Stimulated activated naive B cell treated with anti-CD40 and anti-IgM and Interleukin-4, amounts not matched to agents 10 μg/mL and 1 μg/mL and 100 μg/mL, for 72 hours (primary cell): ENCODE measurements around the gene PRRT1B.

Experiments
- ATAC-seq, 2 donors: fragments of 150-1000 bp; cut with Tn5 transposase; replicated peaks; 2 replicates each; pipeline ENCODE4 v1.10.0; 2021; ENCODE audit warnings: moderate library complexity in 1 of 2
- DNase-seq: peaks from one replicate; pipeline ENCODE4 v3.0.0; 2021
- H3K27ac Mint-ChIP-seq: one replicate; pipeline ENCODE4 v1.8.0; 2022; ENCODE audit warnings: mild to moderate bottlenecking, mixed read lengths
- H3K27me3 Mint-ChIP-seq, 2 donors: one replicate each; pipeline ENCODE4 v1.8.0; 2022; ENCODE audit warnings: mixed read lengths in 2 of 2
- H3K36me3 Mint-ChIP-seq, 2 donors: one replicate each; pipeline ENCODE4 v1.8.0; 2022; ENCODE audit warnings: mixed read lengths in 2 of 2, mild to moderate bottlenecking in 1 of 2
- H3K4me1 Mint-ChIP-seq, 2 donors: one replicate each; pipeline ENCODE4 v1.8.0; 2022; ENCODE audit warnings: mixed read lengths in 2 of 2, mild to moderate bottlenecking in 1 of 2
- H3K4me3 Mint-ChIP-seq, 2 donors: one replicate each; pipeline ENCODE4 v1.8.0; 2022; ENCODE audit warnings: mild to moderate bottlenecking in 2 of 2, mixed read lengths in 2 of 2, moderate library complexity in 1 of 2
- H3K9me3 Mint-ChIP-seq, 2 donors: one replicate each; pipeline ENCODE4 v1.8.0; 2022; ENCODE audit warnings: mixed read lengths in 2 of 2, mild to moderate bottlenecking in 1 of 2

PRRT1B gene

DNA sequence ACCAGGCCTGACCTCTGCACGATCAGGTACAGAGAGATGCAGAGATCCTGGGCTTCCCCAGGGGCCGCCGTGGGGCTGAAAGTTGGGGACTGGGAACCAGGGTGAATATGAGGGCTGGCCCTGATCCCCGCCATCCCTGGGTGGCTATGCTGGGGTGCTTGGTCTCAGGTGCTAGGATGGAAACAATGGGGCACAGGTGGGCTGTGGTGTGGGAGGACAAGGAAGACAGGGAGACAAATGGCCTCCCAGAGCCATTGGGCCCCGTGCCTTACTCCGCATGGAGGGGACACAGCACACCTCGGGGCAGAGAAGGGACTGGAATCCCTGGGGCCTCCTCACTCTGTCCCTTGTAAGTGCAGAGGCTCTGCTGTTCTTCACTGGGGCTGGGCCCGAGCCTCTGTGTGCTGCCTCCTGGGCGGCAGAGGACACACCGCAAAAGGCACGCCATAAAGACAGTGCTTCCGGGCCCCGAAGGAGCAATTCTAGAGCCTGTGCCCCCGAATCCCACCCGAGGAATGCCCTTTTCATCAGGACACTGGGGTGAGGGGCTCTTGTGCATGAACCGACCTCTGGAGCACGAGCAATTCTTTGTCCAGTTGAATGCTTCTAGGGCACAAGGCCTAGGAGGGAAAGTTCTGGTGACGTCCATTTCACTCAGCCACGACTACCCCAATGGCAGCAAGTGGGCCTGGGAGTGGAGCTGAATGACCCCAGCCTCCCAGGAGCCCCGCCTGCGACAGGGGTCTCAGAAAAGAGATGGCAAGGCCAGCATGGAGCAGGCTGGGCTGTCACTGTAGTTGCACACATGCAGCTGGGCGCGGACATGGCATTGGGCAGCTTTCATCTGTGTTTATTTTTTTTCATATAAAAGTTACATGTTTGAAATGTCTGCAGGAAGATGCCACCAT is 30.9 kb downstream of the PRRT1B start:
- H3K36me3 Mint-ChIP-seq: peaks cover 45 to 83% of the 10 kb centered on the region in 2 donors
- ATAC-seq: no peak
- H3K4me3 Mint-ChIP-seq: peak overlapping the region in 1 of 2 donors; percentile 55
- peaks cover 27 to 38% of the 10 kb centered on the region in 2 donors for H3K4me1 Mint-ChIP-seq
- no peaks in the 10 kb centered on the region for H3K9me3 Mint-ChIP-seq
- H3K27me3 Mint-ChIP-seq: no peaks in the 10 kb centered on the region
- DNase-seq: no peak
- H3K27ac Mint-ChIP-seq: peak overlapping the region; percentile 75

DNA sequence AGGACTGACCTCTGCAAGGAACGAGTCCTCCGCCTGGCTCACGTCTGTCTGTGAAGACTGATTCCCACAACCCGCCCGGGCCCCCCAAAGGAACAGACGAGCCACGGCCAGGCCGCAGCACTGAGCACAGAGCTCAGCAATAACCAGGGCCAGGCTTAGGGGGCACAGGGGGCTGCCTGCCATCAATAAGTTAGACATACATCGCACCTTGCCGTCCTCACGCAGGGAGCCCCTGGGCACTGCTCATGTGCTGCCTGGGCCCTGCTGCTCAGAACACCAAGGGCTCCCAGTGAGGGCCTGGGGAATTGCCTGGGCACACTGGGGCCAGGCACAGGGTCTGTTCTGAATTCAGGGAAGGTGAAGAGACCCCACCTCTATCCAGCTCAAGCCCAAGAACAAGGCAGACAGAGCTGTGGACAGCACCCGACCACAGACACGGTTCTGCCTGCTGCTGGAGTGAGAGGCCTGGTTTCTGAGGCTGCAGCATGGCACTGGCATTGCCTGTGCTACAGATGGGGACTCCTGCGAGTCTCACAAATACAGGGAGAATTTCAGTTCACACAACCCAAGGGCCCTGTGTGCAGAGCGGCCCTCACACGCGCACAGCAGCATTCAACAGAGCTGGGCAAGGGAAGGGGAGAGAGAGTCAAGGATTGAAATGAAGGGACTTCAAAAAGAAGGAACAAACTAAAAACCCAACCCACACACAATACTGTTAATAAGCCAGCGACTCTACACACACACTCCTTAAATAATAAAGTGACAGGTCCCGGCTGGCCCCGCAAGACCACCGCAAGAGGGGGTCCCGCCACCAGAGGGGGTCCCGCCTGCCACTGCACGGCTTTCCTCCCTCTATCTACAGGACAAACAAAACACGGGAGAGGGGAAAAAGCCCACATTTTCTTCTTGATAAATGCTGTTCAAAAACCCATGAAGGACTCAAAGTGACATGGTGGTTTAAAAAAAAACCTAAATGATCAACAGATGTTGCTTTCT is 32.0 kb downstream of the PRRT1B start:
- ATAC-seq (no peak), DNase-seq (no peak)
- Mint-ChIP-seq H3K4me3 (peak overlapping the region; percentile 47 to 52), H3K27ac (peak overlapping the region; percentile 92), H3K36me3 (peaks cover 49 to 89% of the 10 kb centered on the region in 2 donors), H3K27me3 (no peaks in the 10 kb centered on the region), H3K9me3 (no peaks in the 10 kb centered on the region), H3K4me1 (peaks cover 27 to 38% of the 10 kb centered on the region in 2 donors)

DNA sequence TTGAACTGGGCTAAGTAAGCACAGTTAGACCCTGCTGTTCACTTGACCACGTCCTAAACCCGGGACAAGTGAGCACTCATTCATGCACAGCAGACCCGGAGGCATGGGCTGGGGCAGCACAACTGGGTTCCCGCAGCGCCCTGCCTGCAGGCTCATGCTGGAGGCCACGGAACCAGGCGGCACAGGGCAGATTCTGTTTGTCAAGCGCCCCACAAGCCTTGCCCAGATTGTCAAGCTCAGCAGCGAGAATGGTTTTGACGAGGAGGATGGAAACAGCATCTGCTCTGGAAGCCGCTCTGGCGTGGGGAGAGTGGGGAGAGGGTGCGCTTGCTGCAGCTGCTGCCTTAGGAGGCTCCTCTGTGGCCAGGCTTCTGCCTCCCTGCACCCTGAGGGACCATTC is 32.7 kb downstream of the PRRT1B start:
- DNase-seq: no peak
- no peak for ATAC-seq
- H3K27me3 Mint-ChIP-seq: no peaks in the 10 kb centered on the region
- H3K9me3 Mint-ChIP-seq: no peaks in the 10 kb centered on the region
- peaks cover 50 to 90% of the 10 kb centered on the region in 2 donors for H3K36me3 Mint-ChIP-seq
- H3K27ac Mint-ChIP-seq: peak overlapping the region; percentile 92
- H3K4me3 Mint-ChIP-seq: peak overlapping the region; percentile 52 to 67
- peaks cover 27 to 38% of the 10 kb centered on the region in 2 donors for H3K4me1 Mint-ChIP-seq

DNA sequence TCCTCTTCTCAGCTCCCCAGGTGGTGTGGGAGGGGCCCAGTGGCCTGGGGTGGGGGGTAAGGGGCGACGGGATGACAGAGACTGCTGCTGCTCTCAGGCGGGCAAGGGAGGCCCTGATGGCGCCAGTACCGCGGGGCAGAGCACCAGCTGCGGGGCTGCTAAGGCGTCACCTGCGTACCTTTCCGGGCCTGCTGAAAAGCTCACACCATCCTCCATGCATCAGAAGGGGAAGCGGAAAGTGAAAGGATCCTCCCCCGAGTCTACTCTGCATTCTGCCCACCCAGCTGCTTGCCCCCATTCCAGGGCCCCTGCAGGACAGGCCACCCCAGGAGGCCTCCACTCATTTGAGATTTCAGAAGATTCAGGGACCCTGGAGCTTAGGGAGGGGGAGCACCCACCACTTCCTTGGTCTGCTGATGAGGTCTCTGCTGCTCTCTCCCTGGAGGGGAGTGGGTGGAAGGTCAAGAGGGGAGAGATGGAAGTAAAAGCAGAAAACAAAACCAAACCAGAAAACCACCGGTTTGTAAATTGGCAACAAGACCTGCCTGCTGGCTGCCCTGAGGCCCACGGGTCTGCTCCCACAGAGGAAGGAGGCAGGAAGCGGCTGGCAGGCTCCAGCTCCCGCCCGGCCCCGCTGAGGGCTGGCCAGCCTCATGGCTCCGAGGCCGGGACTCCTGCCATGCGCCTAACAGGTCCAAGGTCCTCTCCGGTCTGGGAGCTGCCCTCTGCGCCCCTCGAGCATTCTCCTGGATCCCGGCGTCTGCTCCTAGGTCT is 33.6 kb downstream of the PRRT1B start:
- Mint-ChIP-seq H3K27me3 (no peaks in the 10 kb centered on the region), H3K36me3 (peaks cover 58 to 94% of the 10 kb centered on the region in 2 donors), H3K27ac (peak overlapping the region; percentile 92), H3K4me1 (peaks cover 31 to 43% of the 10 kb centered on the region in 2 donors), H3K4me3 (peak overlapping the region; percentile 67 to 70), H3K9me3 (no peaks in the 10 kb centered on the region)
- ATAC-seq: peak; percentile 90 to 92
- DNase-seq: peak; percentile 74

DNA sequence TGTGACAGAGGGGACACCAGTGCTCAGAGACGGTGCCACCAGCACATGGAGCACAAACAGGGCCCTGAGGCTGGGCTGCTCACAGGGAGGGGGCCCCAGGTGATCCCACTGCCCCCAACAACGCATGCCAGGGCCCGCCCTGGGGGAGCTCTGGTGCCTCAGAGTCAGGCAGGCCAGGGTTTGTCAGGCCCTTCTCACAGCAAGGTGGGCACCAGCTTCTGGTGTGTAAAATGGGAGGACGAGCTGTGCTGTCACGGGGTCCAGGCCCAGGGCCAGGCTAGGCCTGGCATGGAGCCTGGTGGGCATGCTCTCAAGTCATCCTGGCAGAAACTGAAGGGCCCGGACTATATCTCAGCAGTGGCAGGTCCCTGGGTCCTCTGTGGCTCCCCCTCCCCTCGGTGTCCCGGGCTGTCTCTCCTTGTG is 34.5 kb downstream of the PRRT1B start:
- no peak for ATAC-seq
- peak overlapping the region; percentile 60 to 67 for H3K4me3 Mint-ChIP-seq
- no peak for DNase-seq
- H3K27me3 Mint-ChIP-seq: no peaks in the 10 kb centered on the region
- peaks cover 31 to 43% of the 10 kb centered on the region in 2 donors for H3K4me1 Mint-ChIP-seq
- H3K27ac Mint-ChIP-seq: peak overlapping the region; percentile 92
- peaks cover 64 to 86% of the 10 kb centered on the region in 2 donors for H3K36me3 Mint-ChIP-seq
- no peaks in the 10 kb centered on the region for H3K9me3 Mint-ChIP-seq

DNA sequence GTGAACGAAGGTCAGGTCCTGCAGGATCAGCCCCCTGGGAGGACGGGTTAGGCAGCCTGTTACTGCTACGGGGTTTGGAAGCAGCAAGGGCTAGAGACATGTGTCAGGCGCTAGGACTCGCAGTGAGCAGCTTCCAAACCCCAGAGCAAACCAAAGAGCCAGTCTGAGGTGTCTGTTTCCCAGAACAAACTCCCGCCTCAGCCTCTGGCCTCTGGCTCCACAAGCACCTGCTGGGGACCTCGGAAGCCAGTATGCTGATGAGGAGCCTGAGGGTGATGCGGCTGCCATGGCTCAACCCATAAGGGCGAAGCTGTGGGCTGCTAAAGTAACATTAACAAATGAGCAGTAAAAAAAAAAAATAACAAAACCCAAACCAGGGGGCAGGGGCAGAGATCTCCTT is 35.0 kb downstream of the PRRT1B start:
- Mint-ChIP-seq H3K4me3 (peak overlapping the region; percentile 52 to 67), H3K4me1 (peaks cover 32 to 47% of the 10 kb centered on the region in 2 donors), H3K27ac (peak overlapping the region; percentile 92), H3K9me3 (no peaks in the 10 kb centered on the region), H3K27me3 (no peaks in the 10 kb centered on the region), H3K36me3 (peaks cover 67 to 85% of the 10 kb centered on the region in 2 donors)
- ATAC-seq (no peak), DNase-seq (no peak)

DNA sequence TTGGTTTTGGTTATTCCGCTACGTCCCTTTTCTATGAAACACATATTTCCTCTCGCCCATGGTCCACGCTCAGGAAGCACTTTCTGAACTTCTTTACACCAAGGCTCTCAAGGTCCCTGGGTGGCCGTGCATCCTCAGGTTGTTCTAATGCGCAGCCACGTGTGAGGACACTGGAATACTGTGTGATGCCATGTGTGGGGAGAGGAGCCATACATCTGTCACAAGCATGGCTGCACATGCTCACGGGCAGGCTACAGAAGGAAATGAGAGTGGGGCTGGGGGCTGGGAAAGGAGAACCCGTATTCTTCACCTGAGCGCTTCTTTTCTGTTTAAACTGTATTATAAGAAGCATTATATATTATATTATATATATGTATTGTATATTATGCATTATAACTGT is 36.7 kb downstream of the PRRT1B start:
- Mint-ChIP-seq H3K27me3 (no peaks in the 10 kb centered on the region), H3K36me3 (peaks cover 75 to 88% of the 10 kb centered on the region in 2 donors), H3K27ac (peak overlapping the region; percentile 53), H3K4me1 (peaks cover 47 to 64% of the 10 kb centered on the region in 2 donors), H3K4me3 (no peak overlapping the region), H3K9me3 (no peaks in the 10 kb centered on the region)
- ATAC-seq (no peak), DNase-seq (no peak)

DNA sequence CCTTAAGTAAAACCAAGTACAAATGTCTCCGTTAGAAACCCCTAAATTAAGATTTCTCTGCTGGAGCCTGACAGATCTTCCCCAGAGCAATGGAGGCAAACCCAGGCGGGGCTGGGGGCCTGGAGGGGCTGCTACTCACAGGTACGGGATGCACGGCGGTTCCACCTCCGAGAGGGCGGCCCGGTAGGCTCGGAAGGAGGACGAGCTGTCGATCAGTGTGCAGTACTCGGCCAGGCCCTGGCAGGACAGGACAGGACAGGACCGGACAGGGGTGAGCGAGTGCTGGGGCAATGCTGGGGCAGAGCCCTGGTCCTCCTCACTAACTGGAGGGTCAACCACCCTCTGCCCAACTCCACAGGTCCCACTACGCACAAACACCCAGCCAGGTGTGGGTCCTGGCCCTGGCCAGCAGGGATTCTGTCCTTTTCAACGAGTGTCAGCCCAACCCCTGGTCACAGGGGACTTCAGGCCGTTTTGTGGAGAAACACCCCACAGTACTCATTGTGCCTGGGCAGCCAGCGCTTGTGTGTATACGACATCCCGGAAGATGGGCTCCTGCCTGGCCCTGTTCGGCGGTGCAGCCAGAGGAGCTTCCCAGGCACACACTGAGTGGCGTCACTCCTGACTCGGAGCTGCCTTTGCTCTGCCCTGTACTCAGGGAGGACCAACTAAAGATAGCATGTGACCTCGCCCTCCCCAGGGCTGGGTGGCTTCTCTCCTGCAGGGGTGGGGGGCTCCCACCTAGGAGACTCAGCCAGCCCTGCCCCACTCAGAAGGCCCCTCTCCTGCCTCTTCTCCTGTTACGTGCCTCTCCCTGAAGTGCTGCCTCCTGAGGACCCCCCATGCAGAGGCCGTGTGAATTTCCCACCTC is 37.4 kb downstream of the PRRT1B start:
- DNase-seq: no peak
- Mint-ChIP-seq H3K9me3 (no peaks in the 10 kb centered on the region), H3K27me3 (no peaks in the 10 kb centered on the region), H3K4me3 (peak overlapping the region in 1 of 2 donors; percentile 57), H3K36me3 (peaks cover 76 to 88% of the 10 kb centered on the region in 2 donors), H3K4me1 (peaks cover 51 to 64% of the 10 kb centered on the region in 2 donors), H3K27ac (peak overlapping the region; percentile 92)
- no peak for ATAC-seq

DNA sequence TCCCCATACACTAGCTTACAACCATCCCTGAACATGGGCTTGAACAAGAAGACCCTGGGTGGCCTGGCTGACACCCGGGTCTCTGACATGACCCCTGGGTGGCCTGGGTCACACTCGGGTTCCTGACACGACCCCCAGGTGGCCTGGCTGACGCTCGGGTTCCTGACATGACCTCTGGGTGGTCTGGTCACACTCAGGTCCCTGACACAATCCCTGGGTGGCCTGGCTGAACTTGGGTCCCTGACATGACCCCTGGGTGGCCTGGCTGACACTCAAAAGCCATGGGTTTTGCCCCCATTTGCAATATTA is 38.0 kb downstream of the PRRT1B start:
- no peak for DNase-seq
- Mint-ChIP-seq H3K4me3 (peak overlapping the region in 1 of 2 donors; percentile 57), H3K9me3 (no peaks in the 10 kb centered on the region), H3K4me1 (peaks cover 50 to 64% of the 10 kb centered on the region in 2 donors), H3K27me3 (no peaks in the 10 kb centered on the region), H3K27ac (peak overlapping the region; percentile 92), H3K36me3 (peaks cover 72 to 88% of the 10 kb centered on the region in 2 donors)
- ATAC-seq: no peak

DNA sequence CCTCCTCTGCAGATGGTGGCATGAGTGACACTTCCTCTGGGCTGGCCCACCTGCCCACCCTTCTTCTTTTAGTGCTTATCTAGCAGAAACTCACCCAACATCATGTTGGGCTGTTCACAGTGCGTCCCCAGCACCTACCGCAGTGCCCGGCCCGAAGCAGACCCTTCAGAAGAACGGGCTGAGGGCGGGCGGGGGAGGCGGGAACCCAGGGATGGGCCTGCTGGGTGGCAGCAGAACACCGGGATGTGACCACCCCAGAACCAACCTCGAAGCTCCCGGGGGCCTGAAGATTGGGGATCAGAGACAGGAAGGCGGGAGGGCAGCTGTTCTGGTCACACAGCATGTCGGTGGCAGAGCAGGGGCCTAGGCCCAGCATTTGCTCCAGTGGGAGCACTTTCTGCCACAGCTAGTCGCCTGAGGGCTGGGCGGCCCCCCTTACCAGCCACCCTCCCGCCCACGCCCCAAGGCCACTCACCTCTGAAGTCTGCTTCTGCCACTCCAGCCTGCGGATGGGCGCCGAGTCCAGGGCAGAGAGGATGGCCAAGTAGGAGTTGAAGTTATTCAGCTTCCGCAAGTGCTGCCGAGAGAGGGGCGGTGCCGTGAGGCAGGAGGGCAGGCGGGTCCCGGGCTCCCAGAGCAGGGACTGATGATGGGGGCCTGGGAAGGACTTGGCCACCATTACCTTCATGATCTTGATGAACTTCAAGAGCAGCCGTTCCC is 38.7 kb downstream of the PRRT1B start:
- Mint-ChIP-seq H3K36me3 (peaks cover 68 to 88% of the 10 kb centered on the region in 2 donors), H3K27ac (peak overlapping the region; percentile 92), H3K4me3 (no peak overlapping the region), H3K4me1 (peaks cover 43 to 64% of the 10 kb centered on the region in 2 donors), H3K9me3 (no peaks in the 10 kb centered on the region), H3K27me3 (no peaks in the 10 kb centered on the region)
- DNase-seq (no peak), ATAC-seq (no peak)

DNA sequence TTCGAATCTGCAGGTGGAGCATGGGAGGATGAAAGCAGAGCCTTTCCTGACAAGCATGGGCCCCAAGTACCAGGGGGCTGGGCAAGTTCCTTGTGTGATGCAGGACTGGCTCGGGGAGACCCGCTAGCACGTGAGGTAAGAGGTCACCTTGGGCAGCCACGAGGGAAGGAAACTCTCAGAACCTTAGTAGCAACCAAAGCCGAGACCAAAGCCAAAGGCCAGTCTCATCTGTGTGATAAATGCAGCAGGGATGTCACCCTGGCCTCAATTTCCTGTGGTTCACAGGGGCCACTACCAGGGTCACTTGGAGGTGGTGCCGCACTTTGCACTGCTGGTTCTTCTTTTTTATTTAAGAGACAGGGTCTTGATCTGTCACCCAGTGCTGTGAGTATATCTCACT is 39.5 kb downstream of the PRRT1B start:
- no peaks in the 10 kb centered on the region for H3K9me3 Mint-ChIP-seq
- no peak for DNase-seq
- H3K4me3 Mint-ChIP-seq: peak overlapping the region in 1 of 2 donors; percentile 19
- H3K4me1 Mint-ChIP-seq: peaks cover 39 to 56% of the 10 kb centered on the region in 2 donors
- no peak for ATAC-seq
- H3K36me3 Mint-ChIP-seq: peaks cover 65 to 89% of the 10 kb centered on the region in 2 donors
- peak overlapping the region; percentile 84 for H3K27ac Mint-ChIP-seq
- no peaks in the 10 kb centered on the region for H3K27me3 Mint-ChIP-seq

DNA sequence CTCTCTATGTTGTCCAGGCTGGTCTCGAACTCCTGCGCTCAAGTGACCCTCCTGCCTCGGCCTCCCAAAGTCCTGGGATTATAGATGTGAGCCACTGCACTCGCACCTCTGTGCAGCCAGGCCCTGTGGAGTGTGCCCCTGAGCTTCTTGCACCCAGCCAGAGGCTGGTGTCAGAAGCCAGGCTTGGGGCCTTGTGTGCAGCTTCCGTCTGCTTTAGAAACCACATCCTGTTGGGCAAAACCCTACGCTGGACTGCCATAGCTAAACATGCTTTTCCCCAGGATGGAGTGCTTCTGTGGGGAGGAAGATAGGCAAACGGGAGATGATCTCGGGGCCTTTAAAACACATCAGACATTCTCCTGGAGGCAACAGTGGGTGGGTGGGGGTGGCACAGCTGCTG is 40.1 kb downstream of the PRRT1B start:
- Mint-ChIP-seq H3K4me3 (peak overlapping the region in 1 of 2 donors; percentile 19), H3K27me3 (no peaks in the 10 kb centered on the region), H3K36me3 (peaks cover 64 to 89% of the 10 kb centered on the region in 2 donors), H3K4me1 (peaks cover 37 to 51% of the 10 kb centered on the region in 2 donors), H3K9me3 (no peaks in the 10 kb centered on the region), H3K27ac (peak overlapping the region; percentile 84)
- DNase-seq: no peak
- ATAC-seq: peak; percentile 62 to 71
